GM21423 (cell line): Measurements from ENCODE around the gene FNIP2.
"Not testable (repeated sequence)": the region's sequence is repeated elsewhere in the genome, so short reads cannot be mapped to it uniquely, and the experiment has no call there.

ENCODE experiments used
- ATAC-seq: cut with Tn5 transposase; IDR thresholded peaks from one replicate; pipeline ENCODE4 v1.9.1; 2021; ENCODE audit warnings: mild to moderate bottlenecking, moderate library complexity; ENCODE audit not compliant: unreplicated experiment

The FNIP2 gene

DNA sequence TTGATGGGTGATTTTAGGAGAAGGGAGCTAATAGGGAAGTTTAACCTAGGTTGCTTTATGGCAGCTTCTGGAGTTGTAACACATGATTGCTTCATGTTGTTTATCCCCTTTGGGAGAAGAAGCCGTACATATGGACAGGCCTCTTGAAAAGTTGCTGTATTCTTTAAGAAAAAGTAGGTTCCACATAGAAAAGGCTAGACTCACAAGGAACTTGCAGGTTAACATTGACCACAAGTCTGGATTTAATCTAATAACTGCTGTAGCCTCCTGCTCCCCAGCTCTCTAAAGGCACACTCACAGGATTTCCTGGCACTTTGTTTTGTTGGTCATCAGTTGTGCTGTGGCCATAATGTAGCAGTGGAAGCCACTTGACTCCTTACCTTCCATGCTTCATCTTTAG lies 19.7 kb downstream of the FNIP2 start:
- ATAC-seq = no peak

DNA sequence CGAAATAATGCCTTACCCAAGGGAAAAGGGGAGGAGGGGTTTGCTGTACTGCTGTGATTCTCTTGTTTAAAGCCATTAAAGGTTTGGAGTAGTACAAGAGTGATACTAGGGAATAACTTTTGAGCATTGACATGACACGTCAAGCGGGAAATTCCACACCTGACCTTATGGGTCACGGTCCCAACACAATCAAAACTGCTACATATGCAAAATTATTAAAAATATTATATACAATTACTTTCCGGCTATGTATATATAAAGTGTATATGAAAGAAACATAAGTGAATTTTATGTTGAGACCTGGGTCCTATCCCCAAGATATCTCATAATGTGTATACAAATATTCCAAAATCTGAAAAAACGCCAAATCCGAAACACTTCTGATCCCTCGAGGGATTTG lies 21.0 kb downstream of the FNIP2 start:
- no peak for ATAC-seq

DNA sequence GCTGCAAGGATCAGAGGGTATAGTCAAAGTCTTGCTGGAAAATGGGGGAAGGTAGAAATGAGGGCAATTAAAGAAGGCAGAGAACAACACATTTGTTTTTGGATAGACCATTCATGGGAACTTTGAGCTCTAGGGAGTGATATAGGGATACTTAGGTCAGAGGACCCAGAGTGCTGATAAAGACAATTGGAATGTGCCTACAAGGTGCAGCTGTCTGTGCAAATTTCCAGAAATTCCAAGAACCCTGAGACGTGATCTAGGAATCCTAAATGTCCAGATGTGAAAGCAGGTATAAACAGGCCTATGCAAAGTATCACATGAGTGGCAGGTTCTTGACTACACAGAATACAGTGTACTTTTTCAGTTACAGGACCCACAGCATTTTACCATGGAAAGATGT lies 24.2 kb downstream of the FNIP2 start:
- ATAC-seq = no peak

DNA sequence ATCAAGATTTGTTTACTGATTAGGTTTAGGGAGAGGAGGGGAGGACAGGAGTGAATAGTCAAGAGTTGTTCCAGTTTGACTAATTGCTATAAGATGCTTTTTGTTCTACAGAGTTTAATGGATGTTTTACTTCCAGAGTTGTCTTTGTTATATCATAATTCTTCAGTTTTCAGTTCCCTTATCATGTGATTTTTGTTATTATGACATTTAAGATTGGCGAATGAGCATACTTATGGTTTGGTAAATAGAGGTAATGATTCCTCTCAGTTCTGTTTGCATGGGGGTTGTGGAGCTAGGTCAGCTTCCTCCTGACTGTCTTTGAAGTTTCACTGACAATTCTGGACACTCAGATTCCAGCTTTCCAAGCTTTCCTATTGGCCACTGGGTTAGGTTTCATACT lies 24.6 kb downstream of the FNIP2 start:
- not testable (repeated sequence) for ATAC-seq

DNA sequence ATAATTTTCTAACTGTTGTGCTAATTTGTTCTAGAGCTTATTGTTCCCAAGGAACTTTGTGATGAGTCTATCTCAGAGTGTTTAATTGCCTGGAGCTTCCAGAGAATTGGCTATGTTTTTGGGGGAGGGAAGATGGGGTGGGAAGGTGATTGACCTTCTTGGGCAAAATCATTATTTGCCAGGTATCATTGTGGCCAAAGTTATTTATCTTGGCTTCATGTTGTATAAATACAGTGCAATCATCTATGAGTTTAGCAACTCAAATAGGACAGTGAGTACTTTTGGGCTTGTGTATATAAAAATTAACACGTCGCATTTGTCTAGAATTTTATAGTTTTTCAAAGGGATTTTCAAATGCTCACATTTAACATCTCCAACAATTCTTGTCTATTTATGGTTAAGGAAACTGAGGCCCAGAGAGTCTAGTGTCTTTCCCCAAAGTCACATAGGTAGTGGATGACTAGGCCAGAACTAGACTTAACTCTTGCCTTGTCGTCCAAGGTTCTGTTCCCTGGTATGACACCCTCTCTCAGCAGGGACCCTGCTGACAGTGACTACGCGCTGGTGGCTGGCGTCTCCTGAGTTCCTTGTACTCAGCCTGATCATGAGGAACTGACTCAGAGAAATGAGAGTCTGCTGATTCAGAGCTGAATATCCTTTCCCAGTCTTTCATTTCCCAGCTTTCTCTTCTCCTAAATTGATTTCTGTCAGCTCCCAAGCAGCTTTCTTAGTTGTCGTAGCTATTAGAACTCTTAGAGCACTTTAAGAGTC lies 27.7 kb downstream of the FNIP2 start:
- ATAC-seq = no peak

DNA sequence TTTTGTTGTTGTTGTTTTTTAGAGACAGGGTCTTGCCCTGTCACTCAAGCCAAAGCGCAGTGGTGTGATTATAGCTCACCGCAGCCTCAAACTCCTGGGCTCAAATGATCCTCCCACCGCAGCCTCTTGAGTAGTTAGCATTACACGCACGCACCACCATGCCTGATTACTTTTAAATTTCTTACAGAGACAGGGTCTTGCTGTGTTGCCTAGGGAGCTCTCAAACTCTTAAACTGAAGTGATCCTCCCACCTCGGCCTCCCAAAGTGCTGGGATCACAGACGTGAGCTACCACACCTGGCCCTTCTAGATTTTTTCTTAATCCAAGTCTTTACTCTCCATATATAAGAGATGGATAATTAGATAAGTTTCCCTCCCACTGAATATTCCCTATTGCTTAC lies 29.2 kb downstream of the FNIP2 start:
- no peak for ATAC-seq

DNA sequence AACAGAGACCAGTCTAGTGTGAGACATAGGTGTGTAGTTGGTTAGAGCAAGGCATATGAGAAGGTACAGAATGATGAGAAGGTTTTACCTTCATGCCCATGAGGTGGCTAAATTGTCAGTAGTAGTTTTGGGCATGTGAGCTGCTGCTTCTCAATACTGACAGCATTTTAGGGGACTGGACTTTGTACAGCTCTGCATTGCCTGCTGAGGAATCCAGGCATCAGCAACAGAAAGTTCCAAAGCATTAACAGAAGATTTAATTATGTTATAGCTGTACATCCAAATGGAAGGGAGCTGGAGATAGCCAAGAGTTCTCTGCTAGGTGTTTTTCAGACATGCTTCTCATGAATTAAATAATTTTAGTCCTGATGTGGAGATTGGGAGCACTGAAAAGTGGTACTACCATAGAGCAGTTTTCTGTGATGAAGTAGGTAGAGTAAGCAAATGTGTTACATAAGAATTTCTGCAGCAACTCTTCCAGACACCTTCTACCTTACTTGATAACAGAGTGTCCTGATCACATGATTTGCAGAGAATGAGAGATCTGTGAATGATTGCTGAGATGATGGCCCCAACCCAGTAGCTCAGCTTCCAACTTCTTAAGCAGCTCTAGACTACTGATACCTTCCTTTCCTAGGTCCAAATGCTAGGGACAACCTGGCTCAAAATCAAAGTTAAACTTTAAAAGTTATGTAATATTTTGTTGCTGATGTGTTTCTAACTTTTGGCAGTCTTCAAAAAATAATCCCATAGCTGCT lies 30.4 kb downstream of the FNIP2 start:
- no peak for ATAC-seq

DNA sequence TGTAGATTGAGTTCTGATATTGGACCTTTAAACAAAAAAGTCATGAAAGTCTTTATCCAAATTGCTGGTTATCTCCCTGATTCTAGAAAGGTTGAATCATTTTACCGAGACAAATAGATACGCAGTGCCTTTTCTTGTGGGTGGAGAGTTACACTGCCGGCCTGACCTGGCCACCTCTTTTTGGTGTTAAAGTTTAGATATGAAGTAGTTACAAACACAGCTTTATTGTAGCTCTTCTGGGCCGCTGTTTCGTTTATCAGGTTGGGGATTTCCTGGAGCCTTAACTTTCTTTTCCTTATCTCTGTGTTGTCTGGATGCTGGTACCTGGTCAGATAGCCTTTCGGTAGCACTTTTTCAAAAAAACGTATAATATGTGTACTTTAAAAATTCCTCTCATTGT lies 31.0 kb downstream of the FNIP2 start:
- ATAC-seq = no peak

DNA sequence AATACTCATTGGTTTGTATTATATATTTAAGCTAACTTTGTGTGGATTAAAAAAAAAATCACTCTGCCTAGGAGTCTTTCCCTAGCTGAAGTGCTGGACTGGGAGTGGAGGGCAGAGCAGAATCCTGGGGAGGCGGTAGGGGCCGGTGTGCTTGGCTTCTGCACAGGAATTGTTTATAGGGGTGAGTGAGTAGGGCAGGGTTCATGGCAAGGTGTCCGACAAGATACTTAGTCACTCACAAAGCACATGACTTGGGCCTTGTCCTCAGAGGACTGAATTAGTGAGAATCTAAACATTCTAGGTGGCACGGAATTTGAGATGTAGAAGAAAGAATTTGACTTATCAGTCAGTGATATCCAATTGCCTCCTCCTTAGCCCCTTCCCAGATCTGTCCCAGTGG lies 32.2 kb downstream of the FNIP2 start:
- no peak for ATAC-seq

DNA sequence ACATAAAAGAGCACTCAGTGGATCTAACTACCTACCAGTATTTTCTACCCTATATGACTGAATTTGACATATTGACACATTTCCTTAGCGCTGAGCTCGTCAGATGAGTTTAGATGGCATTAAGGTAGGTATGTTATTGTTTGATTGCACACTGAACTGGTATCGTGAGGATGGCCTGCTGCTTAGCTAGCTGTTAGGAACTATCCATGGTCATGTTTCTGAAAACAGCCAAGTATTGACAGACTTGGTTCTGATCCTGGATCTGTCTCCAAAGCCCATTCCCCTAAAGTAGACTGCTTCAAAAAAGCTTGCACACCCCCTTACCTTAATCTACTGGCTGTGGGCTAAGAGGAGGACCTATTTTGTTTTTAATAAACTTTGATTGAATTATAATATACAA lies 32.9 kb downstream of the FNIP2 start:
- no peak for ATAC-seq

DNA sequence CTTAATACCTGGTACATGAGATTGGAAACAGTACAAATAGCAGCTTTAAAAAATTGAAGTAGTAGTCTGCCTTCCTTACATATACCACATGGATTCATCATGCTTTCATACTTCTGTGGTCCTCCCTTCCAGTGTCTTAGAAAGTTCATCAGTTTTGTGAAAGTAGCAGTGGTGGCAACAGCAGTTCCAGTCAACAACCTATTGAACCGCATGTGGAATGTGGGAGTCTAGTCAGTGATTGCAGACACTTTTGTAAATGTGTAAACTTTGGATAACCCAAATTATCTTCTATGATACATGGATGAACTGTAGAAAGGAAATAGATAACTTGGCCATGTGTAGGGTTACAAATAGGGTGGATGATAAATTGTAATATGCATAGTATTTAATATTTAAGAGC lies 34.1 kb downstream of the FNIP2 start:
- ATAC-seq = no peak

DNA sequence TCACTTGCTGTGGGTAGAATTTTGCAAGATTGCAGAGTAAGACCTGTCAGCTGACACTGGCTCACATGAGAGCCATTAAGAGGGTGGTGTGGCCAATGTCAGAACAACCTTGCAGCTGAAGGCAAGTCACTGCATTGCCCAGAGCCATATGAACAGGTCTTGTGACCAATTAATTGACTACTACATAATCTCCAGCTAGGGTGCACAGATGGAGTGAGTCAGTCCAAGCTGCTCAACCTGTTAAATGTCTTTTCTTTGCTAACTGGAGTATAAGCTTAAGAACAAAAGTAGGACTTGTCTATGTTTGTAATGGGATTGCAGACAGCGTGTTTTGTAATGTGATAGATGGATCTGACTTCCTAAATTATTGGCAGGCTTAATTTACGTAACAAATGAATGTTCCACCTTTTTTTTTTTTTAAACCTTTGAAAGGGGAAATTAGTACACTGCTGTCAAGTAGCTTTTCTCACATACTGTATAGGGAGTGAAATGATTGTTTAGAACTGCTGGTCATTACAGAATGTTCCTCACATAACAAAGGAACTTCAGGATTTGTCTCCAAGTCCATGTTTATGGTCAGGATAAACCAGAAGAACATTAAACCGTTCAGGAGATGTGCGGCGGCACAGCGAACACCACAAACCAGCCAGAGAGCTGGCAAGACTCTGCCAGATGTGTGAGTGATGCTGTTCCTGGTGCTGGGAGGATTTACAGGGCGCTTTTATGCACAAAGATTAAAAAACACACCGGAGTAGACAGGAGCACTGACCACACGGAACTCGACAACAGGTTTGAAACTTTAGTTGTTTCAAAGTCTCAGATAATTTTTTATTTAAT lies 37.0 kb downstream of the FNIP2 start:
- no peak for ATAC-seq

DNA sequence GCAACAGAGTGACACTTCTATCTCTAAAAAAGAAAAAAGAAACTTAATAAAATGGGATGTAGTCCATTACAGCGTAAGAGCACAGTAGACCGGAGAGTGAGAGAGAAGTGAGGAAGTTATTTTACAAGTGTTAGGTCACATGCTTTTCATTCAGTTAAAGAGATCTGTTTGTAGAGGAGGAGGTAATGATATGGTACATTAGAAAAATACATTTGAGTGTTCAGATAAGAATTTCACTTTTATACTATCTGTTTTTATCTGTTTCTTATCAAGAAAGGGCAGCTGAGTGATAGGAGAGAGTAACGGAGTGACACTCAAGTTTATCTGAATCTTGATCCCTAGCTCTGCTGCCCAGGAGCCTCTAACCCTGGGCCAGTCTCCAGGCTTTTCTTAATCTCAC lies 38.9 kb downstream of the FNIP2 start:
- ATAC-seq = no peak

DNA sequence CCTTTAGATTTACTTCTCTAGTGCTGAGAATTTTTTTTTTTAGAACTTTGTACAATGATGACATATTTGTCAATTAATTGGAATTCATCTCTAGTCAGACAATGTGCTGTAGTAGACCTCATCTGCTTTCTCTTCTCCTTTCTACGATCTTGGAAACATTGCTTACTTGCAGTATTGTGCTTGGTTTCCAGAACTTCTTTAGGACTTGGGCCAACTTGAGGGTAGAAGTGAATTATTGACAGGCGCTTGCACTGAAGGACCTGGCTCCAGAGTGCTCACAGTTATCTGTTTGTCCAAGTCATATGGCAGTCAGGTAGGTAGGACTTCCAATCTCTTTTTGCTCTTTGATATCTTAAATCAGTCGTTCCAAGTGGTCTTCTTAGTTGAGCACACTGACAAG lies 39.6 kb downstream of the FNIP2 start:
- ATAC-seq = no peak

DNA sequence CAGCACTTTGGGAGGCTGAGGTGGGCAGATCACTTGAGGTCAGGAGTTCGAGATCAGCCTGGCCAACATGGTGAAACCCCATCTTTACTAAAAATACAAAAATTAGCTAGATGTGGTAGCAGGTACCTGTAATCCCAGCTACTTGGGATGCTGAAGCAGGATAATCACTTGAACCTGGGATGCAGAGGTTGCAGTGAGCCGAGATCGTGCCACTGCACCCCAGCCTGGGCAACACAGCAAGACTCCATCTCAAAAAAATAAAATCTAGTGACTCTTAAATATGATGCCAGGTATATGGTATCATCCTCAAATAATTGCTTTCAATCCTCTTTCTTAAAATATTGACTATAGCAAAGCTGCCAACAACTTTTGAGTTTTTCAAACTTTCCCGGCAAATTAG lies 40.4 kb downstream of the FNIP2 start:
- ATAC-seq = not testable (repeated sequence)

DNA sequence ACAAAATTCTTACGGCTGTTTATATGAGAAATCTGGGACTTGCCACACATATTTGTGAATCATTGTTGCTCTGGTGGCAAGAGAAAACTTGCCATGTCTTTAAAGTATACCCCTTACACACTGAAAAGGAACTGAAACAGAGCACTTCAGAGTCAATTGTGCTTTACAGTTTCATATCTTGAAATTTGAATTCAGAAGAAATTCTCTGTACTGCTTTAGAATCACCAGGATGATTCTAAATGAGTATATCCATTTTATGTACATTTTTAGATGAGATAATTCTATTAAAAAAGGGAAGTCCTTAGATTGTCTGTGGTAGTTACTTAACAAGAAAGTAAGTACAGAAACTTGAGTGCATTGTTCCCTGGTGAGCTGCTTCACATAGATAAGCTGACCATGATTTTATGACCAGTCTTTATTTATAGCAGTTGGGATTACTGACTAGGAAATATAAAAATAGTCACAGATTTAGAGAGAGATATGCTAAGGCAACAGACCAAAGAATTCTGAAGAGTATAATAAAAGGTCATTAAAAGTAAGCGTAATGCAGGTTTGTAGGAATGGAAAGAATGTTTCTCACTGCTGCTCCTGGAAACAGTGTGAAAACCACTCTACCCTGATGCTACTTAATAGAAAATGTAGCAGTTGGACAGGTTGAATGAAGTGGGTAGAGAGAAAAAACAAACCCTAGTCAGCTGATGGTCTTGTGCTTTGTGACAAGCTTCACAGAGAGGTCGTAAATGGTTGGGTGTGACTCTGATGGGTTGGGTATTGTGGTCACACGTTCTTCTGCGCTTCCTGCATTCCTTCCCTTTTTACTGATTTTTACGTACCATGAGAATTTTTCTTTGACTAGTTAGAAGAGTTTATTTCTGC lies 41.0 kb downstream of the FNIP2 start:
- peak; percentile 69 for ATAC-seq

DNA sequence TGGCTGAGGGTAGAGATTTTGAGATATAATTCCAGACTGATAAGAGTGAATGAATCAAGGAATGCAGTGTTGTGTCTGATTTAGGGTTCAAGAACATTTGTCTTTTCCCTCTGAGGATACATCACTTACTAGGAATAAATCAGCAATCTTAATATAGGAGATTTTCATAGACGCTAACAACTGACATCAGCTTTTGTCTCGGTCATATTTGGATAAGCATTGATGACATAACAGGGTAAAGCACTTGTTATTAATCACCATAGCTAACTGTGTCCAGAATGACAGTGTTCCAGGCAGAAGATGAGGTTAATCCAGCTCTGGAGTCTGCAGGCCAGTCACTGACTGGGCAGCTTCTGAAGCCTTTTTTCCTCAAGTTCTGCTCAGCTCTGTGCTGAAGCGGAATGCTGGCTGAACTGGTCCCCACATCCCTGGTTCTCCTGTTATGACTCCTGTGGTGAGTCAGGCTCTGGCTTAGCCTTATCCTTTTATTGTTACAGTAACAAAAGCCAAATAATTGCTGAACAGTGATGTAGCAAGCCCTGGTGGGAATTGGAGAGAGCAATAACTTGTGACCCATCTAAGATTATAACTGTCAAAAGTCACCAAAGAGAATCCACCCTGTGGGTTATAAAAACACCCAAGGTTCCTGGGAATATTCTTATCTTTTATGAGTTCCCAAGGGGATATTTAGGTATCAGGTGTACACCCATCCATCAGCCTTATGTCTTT lies 41.8 kb downstream of the FNIP2 start:
- no peak for ATAC-seq

DNA sequence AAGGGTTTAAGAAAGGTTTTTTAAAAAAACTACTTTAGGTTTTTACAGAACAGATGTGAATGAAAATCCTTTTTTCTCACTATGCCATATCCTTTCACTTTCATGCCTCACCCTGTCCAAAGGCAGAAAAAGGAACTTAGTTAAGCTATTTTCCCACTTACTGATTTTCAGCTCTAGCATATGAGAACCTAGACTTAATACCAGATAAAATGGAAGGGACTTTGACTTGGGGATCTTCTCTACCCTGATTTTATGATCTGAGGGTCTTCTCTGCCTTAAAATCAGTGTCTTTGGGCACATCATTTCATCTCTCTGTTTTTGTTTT lies 42.4 kb downstream of the FNIP2 start:
- no peak for ATAC-seq

DNA sequence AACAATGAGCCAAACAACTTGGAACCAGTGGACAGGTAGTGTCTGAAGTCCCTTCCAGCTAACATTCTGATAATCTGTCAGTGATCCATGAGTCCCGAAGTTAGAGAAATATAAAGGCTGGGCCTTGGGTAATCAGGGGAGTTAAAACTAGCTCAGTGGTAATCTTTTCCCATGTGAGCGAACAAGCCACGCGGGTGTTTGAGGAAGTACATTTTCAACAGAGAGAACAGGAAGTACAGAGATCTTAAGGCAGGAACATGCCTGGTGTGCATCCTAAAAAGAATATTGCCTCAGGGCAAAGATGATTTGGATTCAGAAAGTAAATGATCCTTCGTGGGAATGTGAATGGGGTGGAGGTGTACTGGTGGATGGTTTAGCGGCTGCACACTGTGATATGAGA lies 42.9 kb downstream of the FNIP2 start:
- peak; percentile 22 for ATAC-seq

DNA sequence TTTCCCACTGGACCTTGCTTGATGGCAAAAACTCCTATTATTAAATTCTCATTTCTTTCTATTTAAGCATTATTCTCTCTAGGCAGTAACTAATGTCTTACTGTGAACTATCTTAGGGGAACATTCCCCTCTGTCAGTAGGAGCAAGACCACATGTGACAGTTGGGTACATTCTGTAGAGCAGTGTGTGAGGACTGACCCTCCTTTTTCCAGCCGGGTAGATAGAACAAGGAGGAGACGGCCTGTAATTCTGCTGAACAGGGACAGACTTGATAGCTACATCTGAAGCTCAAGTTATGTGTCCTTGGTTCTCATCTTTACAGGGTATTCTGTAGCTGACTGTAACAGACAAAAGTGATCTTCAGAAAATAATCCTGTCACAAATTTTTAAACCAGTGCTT lies 43.3 kb downstream of the FNIP2 start:
- ATAC-seq = no peak
